CD4-positive, CD25-positive, alpha-beta regulatory T cell (primary cell): ENCODE measurements around the gene DHRS12. TPM values are rescaled to one million over a fixed set of nuclear protein-coding genes. Genes with fewer than 3 reads are reported as not detected.

ENCODE experiments used
- ATAC-seq, 2 donors: fragments of 150-1000 bp; cut with Tn5 transposase; one replicate each; pipeline ENCODE4 v1.10.0; 2021; ENCODE audit warnings: low read depth in 2 of 2, moderate number of reproducible peaks in 2 of 2, moderate library complexity in 1 of 2
- DNase-seq, 3 donors: peaks; one replicate each; pipeline versions ENCODE4 v3.0.0 to v3.0.0-alpha.2; 2012 to 2022; ENCODE audit warnings: mixed read lengths in 1 of 3
- H3K27ac ChIP-seq: one replicate; pipeline ENCODE4 v1.7.0; 2013; ENCODE audit warnings: mild to moderate bottlenecking, low read length; ENCODE audit not compliant: insufficient read depth, poor library complexity, severe bottlenecking
- H3K27me3 ChIP-seq: one replicate; pipeline ENCODE4 v1.7.0; 2013; ENCODE audit warnings: low read length; ENCODE audit not compliant: control insufficient read depth, insufficient read depth
- H3K36me3 ChIP-seq: one replicate; pipeline ENCODE4 v1.7.0; 2013; ENCODE audit warnings: mild to moderate bottlenecking, low read length, moderate library complexity; ENCODE audit not compliant: control insufficient read depth, insufficient read depth
- H3K4me1 ChIP-seq: 2 replicates; pipeline ENCODE4 v1.7.0; 2013; ENCODE audit warnings: mild to moderate bottlenecking, low read length; ENCODE audit not compliant: insufficient read depth, control insufficient read depth, poor library complexity, severe bottlenecking
- H3K4me3 ChIP-seq: one replicate; pipeline ENCODE4 v1.7.0; 2013; ENCODE audit warnings: low read depth, mild to moderate bottlenecking, low read length, moderate library complexity
- H3K9me3 ChIP-seq, 2 experiments: 1 replicate in 1 of 2; 2 replicates in 1 of 2; pipeline ENCODE4 v1.7.0; 2013; ENCODE audit warnings: low read length in 2 of 2, mild to moderate bottlenecking in 1 of 2, moderate library complexity in 1 of 2; ENCODE audit not compliant: control insufficient read depth in 2 of 2
- H3K27ac Mint-ChIP-seq, 3 donors: one replicate each; pipeline ENCODE4 v1.8.0; 2020 to 2022; ENCODE audit warnings: mild to moderate bottlenecking in 3 of 3, mixed read lengths in 3 of 3, moderate library complexity in 2 of 3
- H3K27me3 Mint-ChIP-seq: one replicate; pipeline ENCODE4 v1.8.0; 2022; ENCODE audit warnings: mild to moderate bottlenecking, mixed read lengths
- H3K36me3 Mint-ChIP-seq: one replicate; pipeline ENCODE4 v1.8.0; 2020; ENCODE audit warnings: mixed read lengths
- H3K4me1 Mint-ChIP-seq, 4 donors: one replicate each; pipeline ENCODE4 v1.8.0; 2020 to 2022; ENCODE audit warnings: mixed read lengths in 4 of 4, mild to moderate bottlenecking in 1 of 4
- H3K4me3 Mint-ChIP-seq, 4 donors: one replicate each; pipeline ENCODE4 v1.8.0; 2020 to 2022; ENCODE audit warnings: mild to moderate bottlenecking in 4 of 4, mixed read lengths in 4 of 4, moderate library complexity in 3 of 4
- H3K9me3 Mint-ChIP-seq, 7 donors: one replicate each; pipeline ENCODE4 v1.8.0; 2020 to 2022; ENCODE audit warnings: mixed read lengths in 7 of 7, mild to moderate bottlenecking in 3 of 7, moderate library complexity in 2 of 7
- polyA plus RNA-seq, 4 donors: library from polyadenylated mRNA; unstranded; fragments of 300-500 nt; fragmentation: Illumina TruSeq; gene quantifications; one replicate each; pipeline ENCODE4 v1.2.3, GENCODE V29; 2021
- total RNA-seq: library from RNA; stranded (reverse); gene quantifications from one replicate; pipeline ENCODE4 v1.2.3, GENCODE V29; 2022

DHRS12 gene
- total and polyA plus RNA-seq, 5 donors from 2014 or later, result 25.9 to 42.9 (median 32.1) TPM

- H3K36me3 Mint-ChIP-seq, result peaks cover 32% of the 10 kb centered on the region
- H3K9me3 Mint-ChIP-seq, result no peaks in the 10 kb centered on the region
- H3K27me3 Mint-ChIP-seq, result no peaks in the 10 kb centered on the region
- H3K9me3 ChIP-seq, result no peaks in the 10 kb centered on the region
- no peak for DNase-seq
- no peaks in the 10 kb centered on the region for H3K27me3 ChIP-seq
- H3K4me1 ChIP-seq, result no peaks in the 10 kb centered on the region
- peaks cover 5% of the 10 kb centered on the region for H3K36me3 ChIP-seq
- peaks cover 0 to 5% (median 0%) of the 10 kb centered on the region in 4 donors for H3K4me1 Mint-ChIP-seq
- no peak overlapping the region for H3K4me3 Mint-ChIP-seq
- ATAC-seq, result no peak
- H3K4me3 ChIP-seq, result no peak overlapping the region
- H3K27ac ChIP-seq, result no peak overlapping the region
- H3K27ac Mint-ChIP-seq, result peak overlapping the region in 2 of 3 donors; percentile 34 to 57
These were observed 19.9 kb downstream of the DHRS12 start for GRCh38 chr13:51784097-51784496.

GRCh38 chr13:51783428-51784094 lies 20.4 kb downstream of the DHRS12 start:
- H3K27me3 ChIP-seq, result no peaks in the 10 kb centered on the region
- no peak overlapping the region for H3K27ac ChIP-seq
- peak overlapping the region in 1 of 3 donors; percentile 34 for H3K27ac Mint-ChIP-seq
- H3K4me1 ChIP-seq, result no peaks in the 10 kb centered on the region
- peaks cover 0 to 5% (median 0%) of the 10 kb centered on the region in 4 donors for H3K4me1 Mint-ChIP-seq
- no peak overlapping the region for H3K4me3 ChIP-seq
- no peak overlapping the region for H3K4me3 Mint-ChIP-seq
- no peaks in the 10 kb centered on the region for H3K9me3 Mint-ChIP-seq
- DNase-seq (no peak), ATAC-seq (no peak)
- peaks cover 5% of the 10 kb centered on the region for H3K36me3 ChIP-seq
- no peaks in the 10 kb centered on the region for H3K27me3 Mint-ChIP-seq
- H3K36me3 Mint-ChIP-seq, result peaks cover 31% of the 10 kb centered on the region
- no peaks in the 10 kb centered on the region for H3K9me3 ChIP-seq

- Mint-ChIP-seq H3K36me3 (peaks cover 31% of the 10 kb centered on the region), H3K4me1 (peaks cover 0 to 5% (median 0%) of the 10 kb centered on the region in 4 donors), H3K9me3 (no peaks in the 10 kb centered on the region), H3K27ac (peak overlapping the region in 2 of 3 donors; percentile 64 to 81), H3K27me3 (no peaks in the 10 kb centered on the region), H3K4me3 (no peak overlapping the region)
- Histone ChIP-seq H3K4me3 (no peak overlapping the region), H3K27ac (no peak overlapping the region), H3K4me1 (no peaks in the 10 kb centered on the region), H3K36me3 (peaks cover under 1% of the 10 kb centered on the region), H3K27me3 (no peaks in the 10 kb centered on the region), H3K9me3 (no peaks in the 10 kb centered on the region)
- DNase-seq, result no peak
- no peak for ATAC-seq
These were observed 21.8 kb downstream of the DHRS12 start for GRCh38 chr13:51782026-51782710.

DNA sequence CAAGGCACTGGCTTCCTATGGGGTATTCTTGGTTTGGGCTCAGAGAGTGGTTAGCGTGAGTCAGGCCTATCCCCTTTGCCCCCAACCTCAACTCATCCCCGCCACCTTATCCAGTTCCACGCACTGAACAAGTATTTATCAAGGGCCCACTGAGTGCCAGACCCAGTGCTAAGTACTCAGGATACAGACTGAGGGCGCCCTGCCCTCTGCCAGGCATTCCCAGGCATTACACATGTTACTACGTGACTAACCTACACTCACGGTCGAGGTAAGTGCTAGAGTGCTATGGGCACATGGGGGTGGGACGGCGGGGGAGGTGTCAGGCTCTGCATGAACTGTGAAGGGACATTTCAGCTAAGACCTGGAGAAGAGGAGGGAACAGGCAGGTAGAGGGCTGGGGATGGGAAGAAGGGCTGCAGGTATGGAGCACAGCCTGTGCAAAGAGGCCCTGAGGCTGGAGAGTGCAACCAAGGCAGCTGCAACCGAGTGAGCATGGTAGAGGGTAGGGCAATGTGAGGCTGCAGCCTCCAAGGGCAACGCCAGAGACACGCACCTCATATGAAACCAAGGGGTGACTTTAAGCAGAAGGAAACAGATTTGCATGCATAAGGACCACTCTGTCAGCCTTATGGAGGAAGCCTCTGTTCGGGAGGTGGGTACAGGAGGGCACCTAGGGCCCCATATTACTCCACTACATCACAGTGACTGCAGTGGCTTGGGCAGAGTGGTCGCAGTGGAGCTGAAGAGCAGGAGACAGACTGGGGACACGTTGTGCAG lies 22.5 kb downstream of the DHRS12 start:
- H3K4me3 ChIP-seq, result no peak overlapping the region
- no peaks in the 10 kb centered on the region for H3K4me1 ChIP-seq
- Mint-ChIP-seq H3K4me1 (peaks cover 0 to 3% (median 0%) of the 10 kb centered on the region in 4 donors), H3K9me3 (no peaks in the 10 kb centered on the region), H3K27ac (peak overlapping the region in 1 of 3 donors; percentile 64), H3K27me3 (peaks cover under 1% of the 10 kb centered on the region), H3K4me3 (no peak overlapping the region), H3K36me3 (peaks cover 27% of the 10 kb centered on the region)
- ATAC-seq, result peak in 1 of 2 donors; percentile 24
- H3K36me3 ChIP-seq, result no peaks in the 10 kb centered on the region
- H3K27me3 ChIP-seq, result no peaks in the 10 kb centered on the region
- H3K27ac ChIP-seq, result no peak overlapping the region
- H3K9me3 ChIP-seq, result no peaks in the 10 kb centered on the region
- peak in 1 of 3 donors; percentile 37 for DNase-seq

GRCh38 chr13:51780099-51780498 lies 23.9 kb downstream of the DHRS12 start:
- peaks cover 5% of the 10 kb centered on the region for H3K27me3 Mint-ChIP-seq
- Histone ChIP-seq H3K4me3 (no peak overlapping the region), H3K27ac (no peak overlapping the region), H3K36me3 (no peaks in the 10 kb centered on the region), H3K9me3 (no peaks in the 10 kb centered on the region), H3K4me1 (no peaks in the 10 kb centered on the region), H3K27me3 (no peaks in the 10 kb centered on the region)
- ATAC-seq (no peak), DNase-seq (no peak)
- peaks cover 0 to 3% (median 0%) of the 10 kb centered on the region in 4 donors for H3K4me1 Mint-ChIP-seq
- no peak overlapping the region for H3K27ac Mint-ChIP-seq
- H3K9me3 Mint-ChIP-seq, result no peaks in the 10 kb centered on the region
- H3K36me3 Mint-ChIP-seq, result peaks cover 21% of the 10 kb centered on the region
- H3K4me3 Mint-ChIP-seq, result no peak overlapping the region

DNA sequence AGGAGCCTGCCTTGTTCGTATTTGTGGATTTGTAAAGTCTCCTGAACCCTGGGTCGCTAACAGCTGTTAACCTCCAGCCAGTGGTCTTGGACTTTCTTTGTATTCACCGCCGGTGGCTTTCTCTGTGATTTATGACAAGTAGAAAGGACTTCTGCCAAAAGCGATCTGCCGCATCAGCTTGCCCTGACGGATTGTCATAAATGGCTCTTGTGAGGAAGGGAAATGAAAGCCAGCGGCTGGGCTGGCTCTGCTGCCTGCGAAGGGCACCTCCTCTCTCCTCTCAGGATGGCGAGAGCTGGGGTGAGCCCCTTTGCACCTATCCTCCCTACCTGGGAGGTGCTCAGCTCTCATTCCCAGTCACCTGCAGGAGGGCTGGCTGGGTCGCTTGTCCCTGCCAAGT lies 25.6 kb downstream of the DHRS12 start:
- no peak overlapping the region for H3K4me3 ChIP-seq

GRCh38 chr13:51777921-51778320 lies 26.0 kb downstream of the DHRS12 start:
- H3K4me1 Mint-ChIP-seq, result peaks cover 0 to 3% (median 0%) of the 10 kb centered on the region in 4 donors
- Histone ChIP-seq H3K27me3 (no peaks in the 10 kb centered on the region), H3K4me1 (no peaks in the 10 kb centered on the region), H3K9me3 (no peaks in the 10 kb centered on the region), H3K27ac (no peak overlapping the region), H3K4me3 (no peak overlapping the region), H3K36me3 (peaks cover 8% of the 10 kb centered on the region)
- H3K27ac Mint-ChIP-seq, result no peak overlapping the region
- DNase-seq (no peak), ATAC-seq (no peak)
- H3K9me3 Mint-ChIP-seq, result no peaks in the 10 kb centered on the region
- peaks cover 5% of the 10 kb centered on the region for H3K27me3 Mint-ChIP-seq
- H3K4me3 Mint-ChIP-seq, result no peak overlapping the region
- H3K36me3 Mint-ChIP-seq, result peaks cover 21% of the 10 kb centered on the region

More for the DNA sequence above, 25.6 kb downstream of the DHRS12 start:
- H3K27me3 Mint-ChIP-seq, result peaks cover 5% of the 10 kb centered on the region
- H3K4me3 Mint-ChIP-seq, result no peak overlapping the region
- Histone ChIP-seq H3K4me1 (no peaks in the 10 kb centered on the region), H3K27ac (no peak overlapping the region), H3K27me3 (no peaks in the 10 kb centered on the region), H3K9me3 (no peaks in the 10 kb centered on the region), H3K36me3 (peaks cover 6% of the 10 kb centered on the region)
- ATAC-seq (no peak), DNase-seq (no peak)
- peaks cover 0 to 3% (median 0%) of the 10 kb centered on the region in 4 donors for H3K4me1 Mint-ChIP-seq
- no peaks in the 10 kb centered on the region for H3K9me3 Mint-ChIP-seq
- peaks cover 21% of the 10 kb centered on the region for H3K36me3 Mint-ChIP-seq
- no peak overlapping the region for H3K27ac Mint-ChIP-seq
